Kidney (tissue), 14 donors: ENCODE measurements around the gene PLEKHG5. TPM values are rescaled to one million over a fixed set of nuclear protein-coding genes. Genes with fewer than 3 reads are reported as not detected.

Experiments
- DNase-seq, 5 donors: peaks; one replicate each; pipeline ENCODE4 v3.0.0-alpha.2; 2013 to 2020
- FAIRE-seq: peaks from 2 replicates; lab custom pipeline; 2012; peaks lifted over from hg19 to GRCh38; lab: Jason Lieb, UNC
- H3K27ac ChIP-seq, 2 donors: one replicate each; pipeline ENCODE4 v1.7.0; 2013; ENCODE audit warnings: low read depth in 2 of 2, low read length in 2 of 2, inconsistent platforms in 1 of 2
- H3K27me3 ChIP-seq: one replicate; pipeline ENCODE4 v1.7.1; 2013; ENCODE audit warnings: low read length, inconsistent platforms; ENCODE audit not compliant: control insufficient read depth, insufficient read depth
- H3K36me3 ChIP-seq, 3 donors: one replicate each; pipeline versions ENCODE4 v1.7.0 to v1.7.1; 2013; ENCODE audit warnings: low read length in 3 of 3, control low read depth in 1 of 3, inconsistent platforms in 1 of 3; ENCODE audit not compliant: insufficient read depth in 3 of 3, control insufficient read depth in 2 of 3
- H3K4me1 ChIP-seq, 3 donors: one replicate each; pipeline versions ENCODE4 v1.7.0 to v1.7.1; 2013; ENCODE audit warnings: low read length in 3 of 3, inconsistent platforms in 1 of 3, low read depth in 1 of 3; ENCODE audit not compliant: control insufficient read depth in 2 of 3, insufficient read depth in 2 of 3
- H3K4me3 ChIP-seq, 3 donors: one replicate each; pipeline versions ENCODE4 v1.7.0 to v1.8.1; 2013; ENCODE audit warnings: low read length in 3 of 3, control low read depth in 1 of 3, inconsistent platforms in 1 of 3
- H3K9ac ChIP-seq, 3 donors: one replicate each; pipeline versions ENCODE4 v1.7.0 to v1.7.1; 2013; ENCODE audit warnings: low read length in 3 of 3, control low read depth in 1 of 3, inconsistent platforms in 1 of 3
- H3K9me3 ChIP-seq, 3 donors: one replicate each; pipeline versions ENCODE4 v1.7.0 to v1.7.1; 2013; ENCODE audit warnings: low read length in 3 of 3, control low read depth in 1 of 3, inconsistent platforms in 1 of 3; ENCODE audit not compliant: control insufficient read depth in 2 of 3, insufficient read depth in 1 of 3
- intact Hi-C: fragments of 100-400 bp; cut with DNase I; formaldehyde crosslinking; loops from one replicate; pipeline ENCODE4 v1.11.1; 2022
- polyA plus RNA-seq: library from polyadenylated mRNA; stranded (reverse); fragments of 350-450 nt; fragmentation: Illumina TruSeq; extraction: RNeasy Lipid Tissue Mini Kit (QIAGEN cat#74804); gene quantifications from one replicate; pipeline ENCODE4 v1.2.3, GENCODE V29; 2014; ENCODE audit warnings: low read depth, low replicate concordance; ENCODE audit not compliant: insufficient read depth
- total RNA-seq: library from RNA; stranded (reverse); fragmentation: NEBNext Ultra II Directional; extraction: Animal tissue kit (Norgen Biotek cat#: 25700); gene quantifications from one replicate; pipeline ENCODE4 v1.2.1, GENCODE V29; 2021
- TF ChIP-seq, protein P1 (sequence below): IDR thresholded peaks from 3 replicates; pipeline ENCODE4 v1.5.1; 2012; ENCODE audit warnings: mild to moderate bottlenecking, moderate library complexity, borderline replicate concordance; ENCODE audit not compliant: insufficient read depth; ENCODE audit errors: extremely low read depth
- donor health status: control.
- donor health status: control.
- donor health status: control.
- donor health status: control.
- donor health status: control.
- donor health status: DM: yes; HTN: yes; CAD: no.
- donor health status: Normal renal cell carcinoma (clear cell type).

The PLEKHG5 gene
- total and polyA plus RNA-seq, 2 donors from 2014 or later, result 4.4 to 14.0 TPM

DNA sequence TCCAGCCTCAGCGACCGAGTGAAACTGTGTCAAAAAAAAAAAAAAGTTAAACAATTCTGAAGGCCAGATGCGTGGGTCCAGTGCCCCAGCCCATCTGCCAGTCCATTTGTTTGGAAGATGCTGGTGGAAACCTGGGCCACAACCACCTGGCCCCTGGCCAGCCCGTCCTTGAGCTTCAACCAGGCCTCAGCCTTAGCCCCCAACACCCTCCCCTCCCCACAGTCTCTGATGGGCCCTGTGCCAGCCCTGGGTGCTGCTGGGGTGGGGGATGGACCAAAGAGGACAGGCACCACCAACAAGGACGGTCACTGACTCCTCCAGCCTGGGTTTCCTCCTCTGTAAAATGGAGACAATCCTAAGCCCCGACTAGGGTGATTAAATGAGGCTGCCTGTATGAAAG is 19.6 kb upstream of the PLEKHG5 start:
- TF ChIP-seq, protein P1, sequence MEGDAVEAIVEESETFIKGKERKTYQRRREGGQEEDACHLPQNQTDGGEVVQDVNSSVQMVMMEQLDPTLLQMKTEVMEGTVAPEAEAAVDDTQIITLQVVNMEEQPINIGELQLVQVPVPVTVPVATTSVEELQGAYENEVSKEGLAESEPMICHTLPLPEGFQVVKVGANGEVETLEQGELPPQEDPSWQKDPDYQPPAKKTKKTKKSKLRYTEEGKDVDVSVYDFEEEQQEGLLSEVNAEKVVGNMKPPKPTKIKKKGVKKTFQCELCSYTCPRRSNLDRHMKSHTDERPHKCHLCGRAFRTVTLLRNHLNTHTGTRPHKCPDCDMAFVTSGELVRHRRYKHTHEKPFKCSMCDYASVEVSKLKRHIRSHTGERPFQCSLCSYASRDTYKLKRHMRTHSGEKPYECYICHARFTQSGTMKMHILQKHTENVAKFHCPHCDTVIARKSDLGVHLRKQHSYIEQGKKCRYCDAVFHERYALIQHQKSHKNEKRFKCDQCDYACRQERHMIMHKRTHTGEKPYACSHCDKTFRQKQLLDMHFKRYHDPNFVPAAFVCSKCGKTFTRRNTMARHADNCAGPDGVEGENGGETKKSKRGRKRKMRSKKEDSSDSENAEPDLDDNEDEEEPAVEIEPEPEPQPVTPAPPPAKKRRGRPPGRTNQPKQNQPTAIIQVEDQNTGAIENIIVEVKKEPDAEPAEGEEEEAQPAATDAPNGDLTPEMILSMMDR, result no peak
- no peaks in the 10 kb centered on the region for H3K4me1 ChIP-seq
- no peak overlapping the region for H3K9ac ChIP-seq
- H3K36me3 ChIP-seq, result no peaks in the 10 kb centered on the region
- no peaks in the 10 kb centered on the region for H3K9me3 ChIP-seq
- FAIRE-seq (no peak), DNase-seq (peak in 1 of 5 donors; percentile 57)
- intact Hi-C loops, result no loop called here
- H3K27me3 ChIP-seq, result no peaks in the 10 kb centered on the region
- H3K4me3 ChIP-seq, result no peak overlapping the region
- no peak overlapping the region for H3K27ac ChIP-seq

GRCh38 chr1:6510493-6510892 is 19.0 kb upstream of the PLEKHG5 start:
- Histone ChIP-seq H3K9me3 (no peaks in the 10 kb centered on the region), H3K36me3 (no peaks in the 10 kb centered on the region), H3K27ac (no peak overlapping the region), H3K4me3 (no peak overlapping the region), H3K9ac (no peak overlapping the region), H3K4me1 (no peaks in the 10 kb centered on the region), H3K27me3 (no peaks in the 10 kb centered on the region)
- FAIRE-seq (no peak), DNase-seq (peak in 1 of 5 donors; percentile 45)
- TF ChIP-seq, protein P1, result no peak
- intact Hi-C loops, result no loop called here

DNA sequence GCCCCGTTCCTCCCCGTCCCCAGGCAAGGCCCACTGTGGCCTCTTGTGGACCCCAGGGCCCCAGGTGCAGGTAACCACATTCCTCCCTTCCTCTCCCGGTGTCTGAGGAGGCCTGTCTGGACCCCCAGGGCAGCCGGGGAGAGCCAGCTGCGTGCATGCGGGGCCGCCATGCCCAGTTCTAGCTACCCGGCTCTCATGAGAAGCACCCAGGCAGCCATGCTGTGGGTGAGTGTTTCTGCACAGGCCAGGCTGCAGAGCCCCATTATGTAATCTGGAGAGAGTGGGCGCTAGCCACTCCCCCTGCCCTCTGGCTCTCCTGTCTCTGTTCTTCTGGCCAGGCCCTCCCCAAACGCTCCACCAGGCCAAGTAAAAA is 18.4 kb upstream of the PLEKHG5 start:
- Histone ChIP-seq H3K4me1 (no peaks in the 10 kb centered on the region), H3K27ac (no peak overlapping the region), H3K9ac (no peak overlapping the region), H3K27me3 (no peaks in the 10 kb centered on the region), H3K9me3 (no peaks in the 10 kb centered on the region), H3K36me3 (no peaks in the 10 kb centered on the region), H3K4me3 (no peak overlapping the region)
- intact Hi-C loops, result no loop called here
- DNase-seq, result peak in 1 of 5 donors; percentile 57
- TF ChIP-seq, protein P1, result no peak
- no peak for FAIRE-seq
